Adrenal gland (tissue), 5 donors: ENCODE measurements around the gene KCNK17.

Experiments
- CTCF ChIP-seq, 6 experiments: fragments of 450-650 bp in 4 of 6; fragments of 200-600 bp in 2 of 6; sonication (generic) in 1 of 6; IDR thresholded peaks; 1 replicate in 5 of 6; 2 replicates in 1 of 6; pipeline versions ENCODE4 v1.5.1 to v1.8.0; 2016 to 2021; ENCODE audit warnings: antibody characterized with exemption in 6 of 6, mild to moderate bottlenecking in 2 of 6, moderate library complexity in 1 of 6
- POLR2A ChIP-seq, 2 donors: fragments of 450-650 bp; IDR thresholded peaks; one replicate each; pipeline ENCODE4 v1.6.1; 2017; ENCODE audit warnings: antibody characterized with exemption in 2 of 2, mild to moderate bottlenecking in 2 of 2, moderate library complexity in 1 of 2
- donor health status: DM: no; HTN: no; CAD: no.

- no peak for TF ChIP-seq CTCF (IDR thresholded peaks at IDR 0.05)
- TF ChIP-seq POLR2A (IDR thresholded peaks at IDR 0.05): no peak
Measured at GRCh38 chr6:39335780-39336545, 21.7 kb upstream of the KCNK17 start.
